Activated naive CD4-positive, alpha-beta T cell treated with anti-CD3 and anti-CD28 coated beads for 36 hours (primary cell): ENCODE data around the gene PIP4K2A. TPM values are rescaled to one million over a fixed set of nuclear protein-coding genes. Genes with fewer than 3 reads are reported as not detected.
A peak's percentile ranks its signal among the peaks of the same experiment; 100 is the strongest.

ENCODE experiments used
- CTCF ChIA-PET: fragments of 350-600 bp; sonication (Branson Sonifier 250); formaldehyde crosslinking; loops from one replicate; lab custom pipeline; 2021; ENCODE audit warnings: antibody characterized with exemption; lab: Charles Lee
- DNase-seq: peaks from one replicate; pipeline ENCODE4 v3.0.0-alpha.2; 2020
- H3K27ac Mint-ChIP-seq: one replicate; pipeline ENCODE4 v1.8.0; 2021; ENCODE audit warnings: mild to moderate bottlenecking, mixed read lengths
- H3K27me3 Mint-ChIP-seq: one replicate; pipeline ENCODE4 v1.8.0; 2021; ENCODE audit warnings: low read depth, mixed read lengths
- H3K36me3 Mint-ChIP-seq: one replicate; pipeline ENCODE4 v1.8.0; 2021; ENCODE audit warnings: low read depth, mixed read lengths
- H3K4me1 Mint-ChIP-seq: one replicate; pipeline ENCODE4 v1.8.0; 2021; ENCODE audit warnings: low read depth, mixed read lengths
- H3K4me3 Mint-ChIP-seq: one replicate; pipeline ENCODE4 v1.8.0; 2021; ENCODE audit warnings: mild to moderate bottlenecking, moderate library complexity, mixed read lengths
- H3K9me3 Mint-ChIP-seq: one replicate; pipeline ENCODE4 v1.8.0; 2021; ENCODE audit warnings: mixed read lengths
- intact Hi-C: fragments of 100-400 bp; cut with micrococcal nuclease; formaldehyde crosslinking; loops from one replicate; pipeline ENCODE4 v1.15.1; 2023
- total RNA-seq, 2 experiments: library from RNA; stranded (reverse); gene quantifications; one replicate each; pipeline ENCODE4 v1.2.3, GENCODE V29; 2021

PIP4K2A gene
- total RNA-seq, 2 experiments from 2014 or later: 68.0 to 74.1 TPM

DNA sequence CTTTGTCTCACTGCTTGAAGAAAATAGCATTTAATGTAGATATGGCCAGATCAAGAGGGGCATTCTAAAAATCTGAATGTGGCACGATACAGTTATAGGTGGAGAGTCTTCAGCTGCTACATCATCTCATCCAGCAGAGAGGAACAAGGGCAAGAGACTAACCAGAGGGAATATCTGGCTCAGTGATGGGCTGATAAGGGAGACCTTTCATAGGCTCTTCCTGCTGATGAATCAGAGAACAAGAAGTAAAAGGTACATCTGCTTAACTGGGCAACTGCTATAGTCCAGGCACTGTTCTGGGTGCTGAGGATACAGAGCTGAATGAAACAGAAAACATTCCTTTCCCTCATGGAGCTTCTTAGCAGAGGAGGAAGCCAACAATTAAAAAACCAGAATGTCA is 37.9 kb downstream of the PIP4K2A start:
- no peaks in the 10 kb centered on the region for H3K9me3 Mint-ChIP-seq
- CTCF ChIA-PET: interaction anchor here (1.2 to 1.4 kb wide), 2 partner anchors 8 to 63 kb away, joined by 3 to 4 read pairs; no protein-coding TSS in a partner anchor
- peak overlapping the region; percentile 61 for H3K27ac Mint-ChIP-seq
- H3K27me3 Mint-ChIP-seq: no peaks in the 10 kb centered on the region
- intact Hi-C loops: no loop called here
- DNase-seq: no peak
- no peak overlapping the region for H3K4me3 Mint-ChIP-seq
- peaks cover 5% of the 10 kb centered on the region for H3K36me3 Mint-ChIP-seq
- peaks cover 86% of the 10 kb centered on the region for H3K4me1 Mint-ChIP-seq

DNA sequence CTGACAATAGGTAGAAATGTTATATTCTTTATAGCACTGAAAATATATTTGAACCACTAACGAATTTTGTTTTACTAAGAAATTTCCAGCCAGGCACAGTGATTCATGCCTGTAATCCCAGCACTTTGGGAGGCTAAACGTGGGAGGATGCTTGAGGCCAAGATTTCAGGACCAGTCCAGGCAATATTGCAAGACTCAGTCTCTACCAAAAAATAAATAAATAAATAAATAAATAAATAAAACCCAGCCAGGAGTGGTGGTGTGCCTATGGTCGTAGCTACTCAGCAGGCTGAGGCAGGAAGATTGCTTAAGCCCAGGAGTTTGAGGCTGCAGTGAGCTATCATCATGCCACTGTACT is 39.8 kb downstream of the PIP4K2A start:
- peaks cover 5% of the 10 kb centered on the region for H3K36me3 Mint-ChIP-seq

DNA sequence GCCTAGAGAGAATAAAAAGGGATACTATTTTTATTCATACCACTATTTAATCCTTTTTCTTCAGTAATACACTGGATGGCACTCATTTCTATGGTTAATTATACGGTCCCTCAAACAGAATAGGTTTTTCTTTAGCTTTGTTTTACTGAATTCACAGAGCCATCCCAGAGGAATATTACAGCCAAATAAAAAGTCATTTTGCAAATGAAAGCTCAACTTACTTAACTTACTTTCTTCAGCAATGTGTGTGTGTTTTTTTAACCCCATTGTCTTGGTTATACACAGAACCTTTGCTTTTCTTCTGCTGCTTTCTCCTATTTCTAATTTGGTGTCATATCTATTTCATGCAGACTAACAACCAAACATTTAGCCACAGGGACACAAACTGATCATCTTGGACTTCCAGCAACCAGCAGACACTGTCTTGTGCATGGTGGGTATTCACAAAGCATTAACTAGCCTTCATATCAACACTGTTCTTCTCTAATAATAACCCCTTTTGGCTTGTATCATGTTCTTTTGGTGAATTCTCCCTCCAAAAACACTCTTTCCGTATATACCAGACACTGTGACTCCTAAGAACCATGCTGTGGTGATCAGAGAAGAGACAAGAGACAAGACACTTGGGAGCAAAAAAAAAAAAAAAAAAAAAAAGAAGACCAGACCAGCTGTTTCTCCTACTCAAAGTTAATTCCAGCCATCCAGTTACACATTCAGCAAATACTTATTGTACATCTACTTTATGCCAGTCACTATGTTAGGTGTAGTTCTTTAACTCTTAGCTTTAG is 40.4 kb downstream of the PIP4K2A start:
- intact Hi-C loops: no loop called here
- Mint-ChIP-seq H3K36me3 (peaks cover 5% of the 10 kb centered on the region), H3K4me1 (peaks cover 85% of the 10 kb centered on the region), H3K27ac (no peak overlapping the region), H3K4me3 (no peak overlapping the region), H3K27me3 (no peaks in the 10 kb centered on the region), H3K9me3 (no peaks in the 10 kb centered on the region)
- CTCF ChIA-PET: interaction anchor here (0.6 to 0.9 kb wide), 2 partner anchors 9 to 1255 kb away, joined by 3 to 4 read pairs; no protein-coding TSS in a partner anchor
- DNase-seq: no peak

More for the DNA sequence above, 39.8 kb downstream of the PIP4K2A start:
- no peaks in the 10 kb centered on the region for H3K9me3 Mint-ChIP-seq
- H3K4me3 Mint-ChIP-seq: no peak overlapping the region
- CTCF ChIA-PET: interaction anchor here (0.6 to 0.9 kb wide), 2 partner anchors 9 to 1255 kb away, joined by 3 to 4 read pairs; no protein-coding TSS in a partner anchor
- peaks cover 85% of the 10 kb centered on the region for H3K4me1 Mint-ChIP-seq
- no peak overlapping the region for H3K27ac Mint-ChIP-seq
- intact Hi-C loops: no loop called here
- H3K27me3 Mint-ChIP-seq: no peaks in the 10 kb centered on the region
- DNase-seq: no peak

DNA sequence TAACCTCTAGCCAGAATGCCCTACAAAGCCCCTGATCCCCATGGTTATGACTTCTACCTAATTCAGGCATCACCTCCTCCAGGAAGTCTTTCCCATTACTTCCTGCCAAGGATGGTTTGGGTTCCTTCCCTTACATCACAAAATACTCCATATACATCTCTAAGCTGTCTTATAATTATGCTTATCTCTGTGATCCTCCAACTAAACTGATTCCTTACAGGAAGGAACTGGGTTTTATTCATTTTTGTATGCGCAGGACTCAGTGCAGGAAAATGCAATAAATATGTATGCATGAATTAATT is 41.3 kb downstream of the PIP4K2A start:
- Mint-ChIP-seq H3K4me1 (peaks cover 87% of the 10 kb centered on the region), H3K36me3 (peaks cover 5% of the 10 kb centered on the region), H3K27ac (no peak overlapping the region), H3K4me3 (no peak overlapping the region), H3K27me3 (no peaks in the 10 kb centered on the region), H3K9me3 (no peaks in the 10 kb centered on the region)
- CTCF ChIA-PET: no interaction called here
- DNase-seq: no peak
- intact Hi-C loops: no loop called here

DNA sequence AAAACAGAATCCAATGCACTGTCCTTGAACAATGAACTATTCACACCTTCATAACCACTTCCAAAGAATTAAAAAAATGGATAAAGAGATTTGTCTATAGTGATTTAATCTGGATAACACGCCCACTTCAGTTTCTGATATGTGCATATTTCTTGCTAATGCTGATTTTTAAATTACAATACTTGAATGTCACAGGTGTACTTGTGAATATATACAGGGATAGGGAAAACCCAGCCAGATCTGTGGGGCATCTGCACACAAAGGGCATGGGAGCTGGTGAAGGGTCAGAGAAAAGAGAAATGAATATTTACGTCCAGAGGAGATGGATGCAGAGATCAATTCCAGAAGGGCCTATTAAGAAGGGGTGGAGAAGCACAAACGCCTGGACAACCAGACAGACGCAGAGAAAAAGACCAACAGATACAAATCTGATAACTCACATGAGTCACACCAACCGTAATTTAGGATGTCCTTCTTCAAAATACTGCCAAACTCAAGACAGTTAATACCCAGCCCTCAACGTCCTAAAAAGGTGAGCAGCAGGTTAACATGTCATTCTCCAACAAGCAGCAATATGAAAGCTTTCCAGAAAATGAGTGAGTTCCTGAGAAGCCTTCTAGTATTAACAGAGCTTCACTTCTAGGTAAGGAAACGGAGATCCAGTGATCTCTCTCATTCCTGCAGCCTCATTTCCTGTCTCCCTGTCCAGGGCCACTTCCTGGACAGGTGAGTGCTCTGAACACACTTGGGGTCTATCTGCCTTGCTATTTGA is 41.9 kb downstream of the PIP4K2A start:
- Mint-ChIP-seq H3K9me3 (no peaks in the 10 kb centered on the region), H3K27ac (peak overlapping the region; percentile 31), H3K27me3 (no peaks in the 10 kb centered on the region), H3K36me3 (peaks cover 5% of the 10 kb centered on the region), H3K4me1 (peaks cover 87% of the 10 kb centered on the region), H3K4me3 (no peak overlapping the region)
- DNase-seq: no peak
- intact Hi-C loops: no loop called here
- CTCF ChIA-PET: interaction anchor here (0.6 to 1.4 kb wide), 3 partner anchors 20 to 1065 kb away, joined by 3 to 7 read pairs (median 5); no protein-coding TSS in a partner anchor

DNA sequence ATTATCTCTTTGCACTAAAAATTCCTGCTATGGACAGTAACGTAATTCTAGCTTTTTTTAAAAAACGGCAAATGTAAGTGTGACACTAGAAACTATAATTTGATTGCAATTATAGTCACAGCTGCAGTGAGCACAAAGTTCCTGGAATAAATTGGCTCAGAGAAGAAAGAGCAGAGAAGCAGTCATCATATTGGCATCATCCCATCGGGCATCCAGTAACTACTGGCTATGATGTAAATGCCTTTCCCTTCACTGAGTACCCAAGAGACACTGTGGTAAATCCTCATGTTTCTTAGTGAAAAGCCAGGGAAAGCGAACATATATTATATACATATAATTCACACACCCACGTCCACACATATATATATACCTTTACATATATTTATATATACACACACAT is 43.6 kb downstream of the PIP4K2A start:
- peaks cover 82% of the 10 kb centered on the region for H3K4me1 Mint-ChIP-seq
- no peak overlapping the region for H3K27ac Mint-ChIP-seq
- H3K27me3 Mint-ChIP-seq: no peaks in the 10 kb centered on the region
- no peak for DNase-seq
- H3K4me3 Mint-ChIP-seq: no peak overlapping the region
- H3K36me3 Mint-ChIP-seq: peaks cover 3% of the 10 kb centered on the region
- no peaks in the 10 kb centered on the region for H3K9me3 Mint-ChIP-seq
- intact Hi-C loops: no loop called here
- CTCF ChIA-PET: interaction anchor here (0.7 kb wide), 1 partner anchor 39 kb away, joined by 3 read pairs; no protein-coding TSS in a partner anchor

DNA sequence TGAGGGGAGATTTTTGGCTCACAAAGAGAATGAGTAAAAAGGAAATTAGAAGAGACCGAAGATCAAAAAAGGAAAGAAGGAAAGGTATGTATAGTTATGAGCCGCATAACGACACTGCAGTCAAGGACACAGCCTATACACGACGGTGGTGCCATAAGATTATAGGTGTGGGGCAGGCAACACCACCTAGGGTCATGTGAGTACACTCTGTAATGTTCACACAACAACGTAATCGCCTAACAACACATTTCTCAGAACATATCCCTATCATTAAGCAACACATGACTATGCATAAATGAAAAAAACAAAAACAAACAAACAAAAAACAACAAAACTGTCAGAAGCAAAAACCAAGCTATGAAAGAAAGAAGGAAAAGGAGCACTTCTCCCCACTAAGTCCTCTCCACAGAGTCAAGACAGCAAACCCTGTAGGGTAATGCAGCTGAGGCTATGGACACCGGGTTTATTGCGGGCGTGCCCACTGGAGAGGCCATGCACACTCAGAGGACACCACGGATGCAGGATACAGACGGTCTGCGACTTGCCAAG is 45.1 kb downstream of the PIP4K2A start:
- peak; percentile 50 for DNase-seq
- CTCF ChIA-PET: interaction anchor here (1.0 to 2.4 kb wide), 3 partner anchors 39 to 95 kb away, joined by 3 to 6 read pairs (median 5); no protein-coding TSS in a partner anchor
- peak overlapping the region; percentile 55 for H3K4me3 Mint-ChIP-seq
- intact Hi-C loops: loop anchor here (1.0 to 2.0 kb wide), 5 partner anchors 13 to 39 kb away; no protein-coding TSS in a partner anchor
- H3K27ac Mint-ChIP-seq: peak overlapping the region; percentile 87
- no peaks in the 10 kb centered on the region for H3K9me3 Mint-ChIP-seq
- peaks cover 77% of the 10 kb centered on the region for H3K4me1 Mint-ChIP-seq
- H3K27me3 Mint-ChIP-seq: no peaks in the 10 kb centered on the region
- no peaks in the 10 kb centered on the region for H3K36me3 Mint-ChIP-seq

DNA sequence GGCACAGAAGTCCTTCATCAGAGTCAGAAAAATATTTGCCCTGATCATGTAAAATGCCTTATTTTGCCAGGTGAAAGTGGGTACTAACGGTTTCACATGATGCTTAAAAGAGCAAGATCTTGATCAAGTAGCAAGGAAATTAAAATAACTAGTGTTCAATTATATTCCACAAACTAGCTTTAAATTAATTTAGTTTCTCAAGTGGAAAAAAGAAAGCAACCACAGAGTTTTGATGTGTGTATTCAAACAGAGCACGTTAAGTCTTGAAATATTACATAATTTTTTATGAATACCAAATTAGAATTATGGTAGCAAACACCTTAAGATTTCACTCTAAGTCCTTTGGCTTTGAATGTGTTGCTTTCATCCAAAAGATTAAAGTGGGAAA is 47.3 kb downstream of the PIP4K2A start:
- intact Hi-C loops: no loop called here
- CTCF ChIA-PET: interaction anchor here (0.7 to 1.5 kb wide), 3 partner anchors 9 to 24 kb away, joined by 3 to 4 read pairs (median 3); no protein-coding TSS in a partner anchor
- Mint-ChIP-seq H3K27me3 (no peaks in the 10 kb centered on the region), H3K4me1 (peaks cover 75% of the 10 kb centered on the region), H3K9me3 (no peaks in the 10 kb centered on the region), H3K27ac (peak overlapping the region; percentile 74), H3K36me3 (no peaks in the 10 kb centered on the region), H3K4me3 (peak overlapping the region; percentile 73)
- no peak for DNase-seq

DNA sequence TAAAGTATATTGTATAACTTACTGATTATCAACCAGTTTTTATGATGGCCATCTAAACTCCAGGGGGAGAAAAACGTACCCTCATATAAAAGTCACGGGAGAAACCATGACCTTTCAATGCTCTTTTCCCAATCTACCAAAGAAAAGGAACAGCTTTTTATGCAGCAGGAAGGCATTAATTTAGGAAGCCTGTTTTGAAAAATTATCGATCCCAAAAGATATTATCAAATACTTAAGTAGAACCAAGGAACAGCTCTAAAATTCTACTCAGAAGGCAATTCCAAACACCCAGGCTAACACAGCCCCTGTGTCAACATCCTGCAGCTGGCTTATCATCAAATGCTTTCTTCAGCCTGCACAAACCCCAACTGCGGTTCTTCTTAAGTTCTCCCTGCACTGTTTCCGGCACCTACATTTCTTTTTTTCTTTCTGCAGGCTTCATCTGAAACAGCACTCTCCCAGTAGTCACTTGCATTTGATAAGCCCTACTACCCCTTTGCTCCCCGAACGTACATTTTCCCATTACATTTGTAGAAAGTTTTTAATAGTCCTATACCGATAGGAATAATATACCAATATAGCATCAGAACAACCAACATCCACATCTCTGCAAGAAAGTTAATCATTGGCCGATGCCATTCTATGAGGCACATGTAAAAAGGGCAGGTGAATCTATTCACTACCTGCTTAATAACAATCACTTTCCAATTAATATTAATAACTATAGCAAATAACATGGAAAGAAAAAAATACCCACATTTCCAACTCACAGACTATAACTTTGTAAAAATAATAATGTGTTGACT is 47.9 kb downstream of the PIP4K2A start:
- Mint-ChIP-seq H3K27me3 (no peaks in the 10 kb centered on the region), H3K4me1 (peaks cover 76% of the 10 kb centered on the region), H3K4me3 (peak overlapping the region; percentile 73), H3K27ac (peak overlapping the region; percentile 74), H3K9me3 (no peaks in the 10 kb centered on the region), H3K36me3 (no peaks in the 10 kb centered on the region)
- intact Hi-C loops: loop anchor here (1.0 kb wide), 2 partner anchors 8 to 46 kb away; no protein-coding TSS in a partner anchor
- CTCF ChIA-PET: interaction anchor here (0.5 to 1.5 kb wide), 3 partner anchors 8 to 117 kb away, joined by 3 to 4 read pairs (median 3); no protein-coding TSS in a partner anchor
- DNase-seq: peak; percentile 74

DNA sequence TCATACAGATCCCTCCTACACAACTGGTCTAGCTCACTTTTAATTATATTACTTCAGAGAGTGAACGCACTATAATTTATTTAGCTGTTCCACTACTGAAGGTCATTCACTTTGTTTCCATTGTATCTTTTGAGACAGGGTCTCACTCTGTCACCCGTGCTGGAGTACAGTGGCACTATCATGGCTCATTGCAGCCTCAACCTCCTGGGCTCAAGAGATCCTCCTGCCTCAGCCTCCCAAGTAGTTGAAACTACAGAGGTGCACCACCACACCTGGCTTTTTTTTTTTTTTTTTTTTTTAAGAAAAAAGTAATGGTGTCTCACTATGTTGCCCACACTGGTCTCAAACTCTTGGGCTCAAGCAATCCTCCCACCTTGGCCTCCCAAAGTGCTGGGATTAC is 49.0 kb downstream of the PIP4K2A start:
- CTCF ChIA-PET: no interaction called here
- Mint-ChIP-seq H3K4me3 (no peak overlapping the region), H3K27ac (peak overlapping the region; percentile 66), H3K4me1 (peaks cover 79% of the 10 kb centered on the region), H3K36me3 (no peaks in the 10 kb centered on the region), H3K27me3 (no peaks in the 10 kb centered on the region), H3K9me3 (no peaks in the 10 kb centered on the region)
- intact Hi-C loops: no loop called here
- DNase-seq: no peak

DNA sequence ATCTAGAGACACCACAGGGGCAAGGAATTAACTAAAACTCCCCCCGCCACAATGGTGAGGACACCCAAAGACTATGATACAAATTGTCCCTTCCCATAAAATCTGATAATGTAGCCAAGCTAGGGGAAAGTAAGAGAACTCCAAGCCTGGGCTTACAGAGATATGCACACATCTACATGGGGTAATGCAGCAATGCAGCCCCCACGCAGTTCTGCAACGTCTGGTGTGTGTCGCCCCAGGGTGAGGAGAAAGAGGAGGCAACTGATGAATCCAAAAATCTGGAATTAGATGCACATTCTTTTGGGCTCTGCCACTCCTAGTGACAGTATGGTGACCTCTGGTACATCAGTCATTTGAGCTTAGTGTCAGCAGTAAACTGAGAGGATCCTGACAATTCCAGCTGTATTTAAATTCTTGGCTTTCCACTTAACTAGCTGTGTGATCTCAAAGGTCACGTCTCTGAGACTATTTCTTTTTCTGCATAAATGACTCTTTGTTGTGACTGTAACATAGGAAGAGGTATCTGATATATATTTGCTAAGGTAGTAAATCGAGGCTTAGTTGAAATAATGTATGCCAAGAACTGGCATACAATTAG is 51.5 kb downstream of the PIP4K2A start:
- CTCF ChIA-PET: no interaction called here
- Mint-ChIP-seq H3K9me3 (no peaks in the 10 kb centered on the region), H3K4me1 (peaks cover 81% of the 10 kb centered on the region), H3K27ac (no peak overlapping the region), H3K36me3 (no peaks in the 10 kb centered on the region), H3K4me3 (no peak overlapping the region), H3K27me3 (no peaks in the 10 kb centered on the region)
- DNase-seq: no peak
- intact Hi-C loops: no loop called here
